Endothelial cell of umbilical vein (primary cell): ENCODE data around the gene CCSER2. TPM values are rescaled to one million over a fixed set of nuclear protein-coding genes. Genes with fewer than 3 reads are reported as not detected.

Experiments used
- BruUV-seq: library from RNA; stranded (reverse); fragments of 400-500 nt; replicated peaks from 2 replicates; lab custom pipeline; 2021; lab: Mats Ljungman, UMichigan
- CTCF ChIA-PET: fragments of 300-600, 350-600 bp; sonication (Branson Sonifier 250); formaldehyde crosslinking; loops from one replicate; lab custom pipeline; 2021; ENCODE audit warnings: antibody characterized with exemption, inconsistent platforms; lab: Charles Lee
- POLR2A ChIA-PET: fragments of 300-600, 350-600 bp; sonication (Branson Sonifier 250); formaldehyde crosslinking; loops from one replicate; lab custom pipeline; 2021; ENCODE audit warnings: antibody characterized with exemption, inconsistent platforms; lab: Charles Lee
- DNase-seq: peaks from one replicate; pipeline ENCODE4 v3.0.0-alpha.2; 2011; ENCODE audit warnings: low read depth, low spot score
- FAIRE-seq: peaks from 2 replicates; lab custom pipeline; 2011; peaks lifted over from hg19 to GRCh38; lab: Jason Lieb, UNC
- H2AFZ ChIP-seq: 2 replicates; pipeline ENCODE4 v1.6.0; 2012; ENCODE audit warnings: low read depth, low read length, control low read depth, inconsistent platforms
- H3K27ac ChIP-seq: 2 replicates; pipeline ENCODE4 v1.5.1; 2011; ENCODE audit warnings: low read depth, mild to moderate bottlenecking, control low read depth, low read length, moderate library complexity; ENCODE audit not compliant: insufficient read depth
- H3K27me3 ChIP-seq, 2 experiments: 2 replicates each; pipeline versions ENCODE4 v1.6.0 to v1.6.1; 2011; ENCODE audit warnings: low read length in 2 of 2, mixed read lengths in 1 of 2; ENCODE audit not compliant: control insufficient read depth in 2 of 2, insufficient read depth in 2 of 2
- H3K36me3 ChIP-seq, 2 experiments: 2 replicates in 1 of 2; 3 replicates in 1 of 2; pipeline ENCODE4 v1.5.1; 2011; ENCODE audit warnings: low read length in 2 of 2, mild to moderate bottlenecking in 1 of 2, moderate library complexity in 1 of 2; ENCODE audit not compliant: control insufficient read depth in 2 of 2, insufficient read depth in 2 of 2; ENCODE audit errors: extremely low read depth in 1 of 2
- H3K4me1 ChIP-seq: 3 replicates; pipeline ENCODE4 v1.5.1; 2011; ENCODE audit warnings: mild to moderate bottlenecking, low read length; ENCODE audit not compliant: control insufficient read depth, insufficient read depth; ENCODE audit errors: extremely low read depth
- H3K4me2 ChIP-seq: 2 replicates; pipeline ENCODE4 v1.6.1; 2011; ENCODE audit warnings: low read length, control low read depth, mixed read lengths; ENCODE audit not compliant: insufficient read depth
- H3K4me3 ChIP-seq, 3 experiments: fragments of 200-600 bp in 1 of 3; sonication (generic), shearing (Covaris generic) in 1 of 3; replicated peaks in 1 of 3; 2 replicates each; pipeline ENCODE4 v1.5.1; 2011 to 2016; ENCODE audit warnings: control low read depth in 3 of 3, low read length in 3 of 3, mild to moderate bottlenecking in 2 of 3, inconsistent platforms in 1 of 3, low read depth in 1 of 3, moderate library complexity in 1 of 3; ENCODE audit not compliant: insufficient read depth in 1 of 3
- H3K79me2 ChIP-seq: 2 replicates; pipeline ENCODE4 v1.6.0; 2012; ENCODE audit warnings: low read length, inconsistent platforms; ENCODE audit not compliant: control insufficient read depth, insufficient read depth
- H3K9ac ChIP-seq: replicated peaks from 2 replicates; pipeline ENCODE3; 2011; ENCODE audit warnings: low read length, control low read depth; ENCODE audit not compliant: insufficient read depth; ENCODE audit errors: extremely low read depth
- H3K9me1 ChIP-seq: replicated peaks from 3 replicates; pipeline ENCODE4 v1.6.0; 2011; ENCODE audit warnings: mild to moderate bottlenecking, low read length; ENCODE audit not compliant: control insufficient read depth, insufficient read depth; ENCODE audit errors: extremely low read depth
- H3K9me3 ChIP-seq: replicated peaks from 2 replicates; pipeline ENCODE4 v1.5.1; 2012; ENCODE audit warnings: low read length, inconsistent platforms; ENCODE audit not compliant: control insufficient read depth, insufficient read depth
- H4K20me1 ChIP-seq: replicated peaks from 2 replicates; pipeline ENCODE3; 2011; ENCODE audit warnings: mild to moderate bottlenecking, low read length; ENCODE audit not compliant: control insufficient read depth, insufficient read depth; ENCODE audit errors: extremely low read depth
- CTCF ChIP-seq, 2 donors: IDR thresholded peaks; 1 replicate in 1 of 2; 2 replicates in 1 of 2; pipeline ENCODE4 v1.5.1; 2011; ENCODE audit warnings: low read length in 2 of 2, mild to moderate bottlenecking in 2 of 2, moderate library complexity in 2 of 2, control low read depth in 1 of 2, inconsistent platforms in 1 of 2, low read depth in 1 of 2; ENCODE audit not compliant: insufficient read depth in 1 of 2; ENCODE audit errors: extremely low read depth in 1 of 2
- EZH2 ChIP-seq: IDR thresholded peaks from 2 replicates; pipeline ENCODE4 v1.6.1; 2012; ENCODE audit warnings: borderline replicate concordance, low read depth, mild to moderate bottlenecking, moderate library complexity, low read length, inconsistent platforms; ENCODE audit not compliant: severe bottlenecking
- FOS ChIP-seq: IDR thresholded peaks from 2 replicates; pipeline ENCODE4 v1.6.1; 2011; ENCODE audit warnings: mild to moderate bottlenecking, low read length, moderate library complexity, borderline replicate concordance; ENCODE audit not compliant: insufficient read depth
- GATA2 ChIP-seq: IDR thresholded peaks from 2 replicates; pipeline ENCODE4 v1.7.0; 2011; ENCODE audit warnings: low read depth, mild to moderate bottlenecking, moderate library complexity, mixed read lengths, low read length; ENCODE audit not compliant: insufficient read length, insufficient read depth
- JUN ChIP-seq: IDR thresholded peaks from 2 replicates; pipeline ENCODE4 v1.6.1; 2011; ENCODE audit warnings: borderline replicate concordance, low read depth; ENCODE audit not compliant: insufficient read length, insufficient read depth
- MAX ChIP-seq: IDR thresholded peaks from 2 replicates; pipeline ENCODE4 v1.6.1; 2011; ENCODE audit not compliant: insufficient read depth, insufficient read length
- MYC ChIP-seq: IDR thresholded peaks from one replicate; pipeline ENCODE4 v1.6.1; 2011; ENCODE audit warnings: mild to moderate bottlenecking, low read depth, low read length
- POLR2A ChIP-seq: IDR thresholded peaks from 2 replicates; pipeline ENCODE4 v1.6.1; 2012; ENCODE audit warnings: low read depth, mild to moderate bottlenecking, control low read depth, low read length
- POLR2AphosphoS5 ChIP-seq: IDR thresholded peaks from 2 replicates; pipeline ENCODE4 v1.6.1; 2012; ENCODE audit warnings: low read depth, mild to moderate bottlenecking, control low read depth, low read length, moderate library complexity; ENCODE audit not compliant: insufficient read depth
- dilution Hi-C: fragments of 300-500 bp; cut with MboI; formaldehyde crosslinking; loops from one replicate; pipeline ENCODE4 v1.15.0; 2019; ENCODE audit warnings: low sequenced_read_pairs; ENCODE audit not compliant: extremely low pct_ligation_motif_present
- intact Hi-C: fragments of 100-400 bp; cut with micrococcal nuclease; formaldehyde crosslinking; loops from one replicate; pipeline ENCODE4 v1.10.0; 2022
- polyA plus RNA-seq, 4 experiments: library from polyadenylated mRNA; depleted of rRNA in 3 of 4; stranded (reverse) in 3 of 4; unstranded in 1 of 4; fragments of >200 nt; gene quantifications; 2 replicates each; pipeline versions ENCODE4 v1.2.1 to v1.2.3, GENCODE V29; 2011 to 2012; ENCODE audit warnings: missing spikeins in 1 of 4
- total RNA-seq: library from RNA; stranded (reverse); gene quantifications from 2 replicates; pipeline ENCODE4 v1.2.3, GENCODE V29; 2021

CCSER2 gene
- total and polyA plus RNA-seq, 2 donors (not counting 3 experiments of a cell fraction or from before 2014, with no cell fraction given): 14.5 to 49.3 TPM

GRCh38 chr10:84562592-84562991, 234.2 kb downstream of the CCSER2 start:
- dilution Hi-C loops: no loop called here
- H3K9me3 ChIP-seq: no peaks in the 10 kb centered on the region
- no peak overlapping the region for H3K27ac ChIP-seq
- no TSS peak for BruUV-seq
- H2AFZ ChIP-seq: no peak overlapping the region
- no peak overlapping the region for H3K4me2 ChIP-seq
- no peaks in the 10 kb centered on the region for H3K9me1 ChIP-seq
- H3K4me3 ChIP-seq: no peak overlapping the region
- TF ChIP-seq POLR2A: no peak
- TF ChIP-seq GATA2: no peak
- no peak for TF ChIP-seq MYC
- TF ChIP-seq MAX: no peak
- no peak for TF ChIP-seq POLR2AphosphoS5
- TF ChIP-seq FOS: no peak
- no peak for TF ChIP-seq CTCF (IDR thresholded peaks at IDR 0.05; ENCODE audit: extremely low read depth in 1 of 2, insufficient read depth in 1 of 2, low read depth in 1 of 2, low read length in 2 of 2)
- TF ChIP-seq EZH2: no peak
- TF ChIP-seq JUN: no peak
- no peak for FAIRE-seq
- H4K20me1 ChIP-seq: no peaks in the 10 kb centered on the region
- H3K9ac ChIP-seq: no peak overlapping the region
- POLR2A ChIA-PET: no interaction called here
- H3K79me2 ChIP-seq: no peaks in the 10 kb centered on the region
- intact Hi-C loops: no loop called here
- CTCF ChIA-PET: interaction anchor here (1.0 kb wide), 1 partner anchor 22 kb away, joined by 3 read pairs; no protein-coding TSS in a partner anchor
- H3K36me3 ChIP-seq: no peaks in the 10 kb centered on the region
- no peak for DNase-seq
- no peaks in the 10 kb centered on the region for H3K27me3 ChIP-seq
- no peaks in the 10 kb centered on the region for H3K4me1 ChIP-seq
